Activated CD8-positive, alpha-beta T cell treated with anti-CD3 and anti-CD28 coated beads, Interleukin-2, amount 10 ng/mL, durations not matched to agents 7 days and 5 days (primary cell): ENCODE results near the gene CFL1. TPM values are rescaled to one million over a fixed set of nuclear protein-coding genes. Genes with fewer than 3 reads are reported as not detected.

Source experiments
- ATAC-seq: fragments of 150-1000 bp; cut with Tn5 transposase; one replicate; pipeline ENCODE4 v1.10.0; 2021; ENCODE audit warnings: moderate library complexity
- CTCF ChIA-PET: fragments of 350-600 bp; sonication (Branson Sonifier 250); formaldehyde crosslinking; loops from one replicate; lab custom pipeline; 2021; ENCODE audit warnings: antibody characterized with exemption; lab: Charles Lee
- POLR2A ChIA-PET: fragments of 350-600 bp; sonication (Branson Sonifier 250); formaldehyde crosslinking; loops from one replicate; lab custom pipeline; 2021; ENCODE audit warnings: antibody characterized with exemption; lab: Charles Lee
- DNase-seq: peaks from one replicate; pipeline ENCODE4 v3.0.0-alpha.2; 2020
- H3K27ac Mint-ChIP-seq: one replicate; pipeline ENCODE4 v1.8.0; 2021; ENCODE audit warnings: mild to moderate bottlenecking, mixed read lengths
- H3K27me3 Mint-ChIP-seq: one replicate; pipeline ENCODE4 v1.8.0; 2021; ENCODE audit warnings: low read depth, mixed read lengths
- H3K36me3 Mint-ChIP-seq: one replicate; pipeline ENCODE4 v1.8.0; 2021; ENCODE audit warnings: low read depth, mixed read lengths
- H3K4me1 Mint-ChIP-seq: one replicate; pipeline ENCODE4 v1.8.0; 2021; ENCODE audit warnings: low read depth, mixed read lengths
- H3K4me3 Mint-ChIP-seq: one replicate; pipeline ENCODE4 v1.8.0; 2021; ENCODE audit warnings: mild to moderate bottlenecking, mixed read lengths
- H3K9me3 Mint-ChIP-seq: one replicate; pipeline ENCODE4 v1.8.0; 2022; ENCODE audit warnings: mixed read lengths; ENCODE audit not compliant: insufficient read depth
- total RNA-seq, 2 experiments: library from RNA; stranded (reverse); gene quantifications; one replicate each; pipeline ENCODE4 v1.2.3, GENCODE V29; 2021

CFL1 gene
- total RNA-seq, 2 experiments from 2014 or later, result 2,110 to 2,145 TPM

- Mint-ChIP-seq H3K4me3 (peak overlapping the region; percentile 95), H3K9me3 (no peaks in the 10 kb centered on the region), H3K27ac (peak overlapping the region; percentile 87), H3K27me3 (no peaks in the 10 kb centered on the region), H3K36me3 (peaks cover 69% of the 10 kb centered on the region), H3K4me1 (peaks cover 59% of the 10 kb centered on the region)
- ATAC-seq (peak; percentile 4), DNase-seq (peak; percentile 91)
- ChIA-PET POLR2A (interaction anchor here (0.6 to 15.9 kb wide), 5 partner anchors 10 to 145 kb away, joined by 4 to 305 read pairs (median 7); partner anchors contain the start of genes AP5B1, CCDC85B, CTSW and EFEMP2), CTCF (interaction anchor here (1.0 to 18.4 kb wide), 2 partner anchors 14 to 28 kb away, joined by 3 to 584 read pairs; partner anchors contain the start of genes CCDC85B, CTSW and FIBP)
Measured at GRCh38 chr11:65856689-65857499, 1.1 kb downstream of the CFL1 start.

- POLR2A ChIA-PET, result interaction anchor here (15.9 kb wide), 1 partner anchor 29 kb away, joined by 305 read pairs; the partner anchor contains the start of genes CCDC85B, CTSW and FIBP
- H3K9me3 Mint-ChIP-seq, result no peaks in the 10 kb centered on the region
- ATAC-seq, result no peak
- no peaks in the 10 kb centered on the region for H3K27me3 Mint-ChIP-seq
- H3K36me3 Mint-ChIP-seq, result peaks cover 69% of the 10 kb centered on the region
- DNase-seq, result no peak
- H3K4me3 Mint-ChIP-seq, result peak overlapping the region; percentile 95
- H3K27ac Mint-ChIP-seq, result peak overlapping the region; percentile 87
- CTCF ChIA-PET, result no interaction called here
- peaks cover 50% of the 10 kb centered on the region for H3K4me1 Mint-ChIP-seq
Measured at GRCh38 chr11:65855927-65856363, 2.0 kb downstream of the CFL1 start.

GRCh38 chr11:65854852-65855837, 2.8 kb downstream of the CFL1 start:
- peak overlapping the region; percentile 73 for H3K27ac Mint-ChIP-seq
- CTCF ChIA-PET, result no interaction called here
- no peaks in the 10 kb centered on the region for H3K27me3 Mint-ChIP-seq
- H3K36me3 Mint-ChIP-seq, result peaks cover 71% of the 10 kb centered on the region
- DNase-seq (no peak), ATAC-seq (no peak)
- peaks cover 49% of the 10 kb centered on the region for H3K4me1 Mint-ChIP-seq
- no peaks in the 10 kb centered on the region for H3K9me3 Mint-ChIP-seq
- peak overlapping the region; percentile 95 for H3K4me3 Mint-ChIP-seq
- POLR2A ChIA-PET, result interaction anchor here (15.9 kb wide), 1 partner anchor 30 kb away, joined by 305 read pairs; the partner anchor contains the start of genes CCDC85B, CTSW and FIBP

- no peak for ATAC-seq
- Mint-ChIP-seq H3K27ac (peak overlapping the region; percentile 6), H3K36me3 (peaks cover 67% of the 10 kb centered on the region), H3K4me3 (peak overlapping the region; percentile 20), H3K27me3 (no peaks in the 10 kb centered on the region), H3K4me1 (peaks cover 43% of the 10 kb centered on the region), H3K9me3 (no peaks in the 10 kb centered on the region)
- CTCF ChIA-PET, result interaction anchor here (0.6 to 1.2 kb wide), 2 partner anchors 10 to 191 kb away, joined by 3 read pairs; no protein-coding TSS in a partner anchor
- no peak for DNase-seq
- POLR2A ChIA-PET, result interaction anchor here (1.0 to 15.9 kb wide), 4 partner anchors 17 to 239 kb away, joined by 3 to 305 read pairs (median 7); partner anchors contain the start of genes CCDC85B, CTSW, FIBP and PCNX3
Measured at GRCh38 chr11:65854161-65854592, 3.8 kb downstream of the CFL1 start.

- Mint-ChIP-seq H3K4me1 (peaks cover 39% of the 10 kb centered on the region), H3K9me3 (no peaks in the 10 kb centered on the region), H3K27me3 (no peaks in the 10 kb centered on the region), H3K36me3 (peaks cover 67% of the 10 kb centered on the region), H3K27ac (peak overlapping the region; percentile 34), H3K4me3 (no peak overlapping the region)
- ChIA-PET CTCF (interaction anchor here (0.6 to 2.7 kb wide), 5 partner anchors 9 to 192 kb away, joined by 3 to 11 read pairs (median 6); partner anchors contain the start of gene FIBP), POLR2A (interaction anchor here (0.6 to 15.9 kb wide), 10 partner anchors 13 to 238 kb away, joined by 3 to 305 read pairs (median 4); partner anchors contain the start of genes CCDC85B, CTSW, FIBP and PCNX3)
- no peak for ATAC-seq
- no peak for DNase-seq
Measured at GRCh38 chr11:65853246-65853979, 4.6 kb downstream of the CFL1 start.

- CTCF ChIA-PET, result interaction anchor here (1.0 to 2.7 kb wide), 9 partner anchors 8 to 211 kb away, joined by 3 to 11 read pairs (median 3); partner anchors contain the start of genes FIBP and KAT5
- H3K4me3 Mint-ChIP-seq, result no peak overlapping the region
Measured at GRCh38 chr11:65852508-65853245, 5.3 kb downstream of the CFL1 start.

GRCh38 chr11:65851811-65852507, 6.0 kb downstream of the CFL1 start:
- ATAC-seq (no peak), DNase-seq (no peak)
- peaks cover 66% of the 10 kb centered on the region for H3K36me3 Mint-ChIP-seq
- H3K27me3 Mint-ChIP-seq, result no peaks in the 10 kb centered on the region
- ChIA-PET CTCF (interaction anchor here (0.9 to 7.2 kb wide), 12 partner anchors 8 to 226 kb away, joined by 3 to 36 read pairs (median 4); partner anchors contain the start of genes FIBP, KAT5 and MUS81), POLR2A (interaction anchor here (0.8 to 15.9 kb wide), 7 partner anchors 17 to 200 kb away, joined by 3 to 305 read pairs (median 6); partner anchors contain the start of genes CCDC85B, CTSW, FIBP and SNX32)
- H3K9me3 Mint-ChIP-seq, result no peaks in the 10 kb centered on the region
- peak overlapping the region; percentile 27 for H3K27ac Mint-ChIP-seq
- no peak overlapping the region for H3K4me3 Mint-ChIP-seq
- peaks cover 37% of the 10 kb centered on the region for H3K4me1 Mint-ChIP-seq

More at GRCh38 chr11:65852508-65853245, 5.3 kb downstream of the CFL1 start:
- no peak for DNase-seq
- ATAC-seq, result no peak
- peaks cover 37% of the 10 kb centered on the region for H3K4me1 Mint-ChIP-seq
- H3K27me3 Mint-ChIP-seq, result no peaks in the 10 kb centered on the region
- no peak overlapping the region for H3K27ac Mint-ChIP-seq
- peaks cover 67% of the 10 kb centered on the region for H3K36me3 Mint-ChIP-seq
- no peaks in the 10 kb centered on the region for H3K9me3 Mint-ChIP-seq
- POLR2A ChIA-PET, result interaction anchor here (0.8 to 15.9 kb wide), 10 partner anchors 14 to 237 kb away, joined by 3 to 305 read pairs (median 4); partner anchors contain the start of genes CCDC85B, CTSW, FIBP and PCNX3

- ChIA-PET CTCF (interaction anchor here (0.9 to 7.2 kb wide), 10 partner anchors 8 to 225 kb away, joined by 3 to 36 read pairs (median 5); partner anchors contain the start of genes FIBP, KAT5 and MUS81), POLR2A (interaction anchor here (0.8 to 15.9 kb wide), 6 partner anchors 8 to 199 kb away, joined by 3 to 305 read pairs (median 10); partner anchors contain the start of genes CCDC85B, CTSW, FIBP and MUS81)
- peaks cover 58% of the 10 kb centered on the region for H3K36me3 Mint-ChIP-seq
- peak; percentile 54 for DNase-seq
- H3K27ac Mint-ChIP-seq, result no peak overlapping the region
- ATAC-seq, result peak; percentile 3
- H3K9me3 Mint-ChIP-seq, result no peaks in the 10 kb centered on the region
- no peaks in the 10 kb centered on the region for H3K27me3 Mint-ChIP-seq
- peaks cover 29% of the 10 kb centered on the region for H3K4me1 Mint-ChIP-seq
- no peak overlapping the region for H3K4me3 Mint-ChIP-seq
Measured at GRCh38 chr11:65851083-65851579, 6.8 kb downstream of the CFL1 start.
